ENCODE results near the gene FNDC8. TPM values are rescaled to one million over a fixed set of nuclear protein-coding genes. Genes with fewer than 3 reads are reported as not detected.

The FNDC8 gene
- total and polyA plus RNA-seq, 2 of the 8 experiments (the other 6 are each of a cell fraction or from before 2014, with no cell fraction given) = not detected

GRCh38 chr17:35103271-35103670 is 18.1 kb upstream of the FNDC8 start (continued):
- TF ChIP-seq NANOG (IDR thresholded peaks at IDR 0.05; ENCODE audit: insufficient read depth, low read depth, low read length, poor library complexity, severe bottlenecking) = no peak
- no peak for TF ChIP-seq RXRA (IDR thresholded peaks at IDR 0.05; ENCODE audit: insufficient read depth, low read depth, low read length)
